ENCODE data around the gene SLC39A7. TPM values are rescaled to one million over a fixed set of nuclear protein-coding genes. Genes with fewer than 3 reads are reported as not detected.

Gene SLC39A7
- polyA plus RNA-seq, 1 donor (not counting 4 experiments of a cell fraction or from before 2014, with no cell fraction given): 54.0 TPM

GRCh38 chr6:33206864-33207551 is 6.3 kb downstream of the SLC39A7 start:
- peak overlapping the region; percentile 89 for H3K9ac ChIP-seq (ENCODE audit: control insufficient read depth, extremely low read depth, insufficient read depth, low read length)
- H2AFZ ChIP-seq (ENCODE audit: control insufficient read depth, low read length): peak overlapping the region; percentile 83
- no peak for FAIRE-seq
- H3K4me2 ChIP-seq (ENCODE audit: control insufficient read depth, extremely low read depth, insufficient read depth, low read depth, low read length): peak overlapping the region; percentile 98
- no peak for DNase-seq (ENCODE audit: low read depth, low spot score)
- H3K4me1 ChIP-seq (ENCODE audit: control insufficient read depth, extremely low read depth, insufficient read depth, low read length): peaks cover 37% of the 10 kb centered on the region
- no peak for TF ChIP-seq EZH2 (IDR thresholded peaks at IDR 0.05; ENCODE audit: low read length)
- TF ChIP-seq CTCF (optimal IDR thresholded peaks at IDR 0.05 in 1 of 3, IDR thresholded peaks at IDR 0.05 in 1 of 3, conservative IDR thresholded peaks at IDR 0.05 in 1 of 3; ENCODE audit: extremely low read depth in 1 of 3, insufficient read depth in 2 of 3, low read length in 3 of 3): no peak
- peaks cover 17 to 30% of the 10 kb centered on the region in 2 experiments for H3K36me3 ChIP-seq (ENCODE audit: control insufficient read depth in 2 of 2, extremely low read depth in 1 of 2, insufficient read depth in 2 of 2, low read length in 2 of 2)
- no peaks in the 10 kb centered on the region for H3K9me3 ChIP-seq (ENCODE audit: control insufficient read depth, low read depth, low read length)
- H3K4me3 ChIP-seq (ENCODE audit: control insufficient read depth in 2 of 3, extremely low read depth in 1 of 3, insufficient read depth in 2 of 3, low read depth in 1 of 3, low read length in 3 of 3): peak overlapping the region in 2 of 3 experiments; percentile 76 to 94
- peak overlapping the region; percentile 88 for H3K27ac ChIP-seq (ENCODE audit: control insufficient read depth, insufficient read depth, low read length)
- no peaks in the 10 kb centered on the region for H4K20me1 ChIP-seq (ENCODE audit: control insufficient read depth, extremely low read depth, insufficient read depth, low read length)
- H3K79me2 ChIP-seq (ENCODE audit: control insufficient read depth, insufficient read depth, low read length): peaks cover 17% of the 10 kb centered on the region
- peaks cover 2% of the 10 kb centered on the region for H3K9me1 ChIP-seq (ENCODE audit: control insufficient read depth, extremely low read depth, insufficient read depth, low read length)
- H3K27me3 ChIP-seq (ENCODE audit: control insufficient read depth, extremely low read depth, insufficient read depth, low read length): no peaks in the 10 kb centered on the region
- dilution Hi-C loops (cut with MboI; ENCODE audit: extremely low pct_ligation_motif_present, low sequenced_read_pairs): no loop called here

- Histone ChIP-seq H3K79me2 (ENCODE audit: control insufficient read depth, insufficient read depth, low read length) (peaks cover 12% of the 10 kb centered on the region), H3K27me3 (ENCODE audit: control insufficient read depth, extremely low read depth, insufficient read depth, low read length) (no peaks in the 10 kb centered on the region), H3K4me1 (ENCODE audit: control insufficient read depth, extremely low read depth, insufficient read depth, low read length) (peaks cover 35% of the 10 kb centered on the region), H3K27ac (ENCODE audit: control insufficient read depth, insufficient read depth, low read length) (peak overlapping the region; percentile 86), H3K4me2 (ENCODE audit: control insufficient read depth, extremely low read depth, insufficient read depth, low read depth, low read length) (peak overlapping the region; percentile 98), H3K4me3 (ENCODE audit: control insufficient read depth in 2 of 3, extremely low read depth in 1 of 3, insufficient read depth in 2 of 3, low read depth in 1 of 3, low read length in 3 of 3) (peak overlapping the region; percentile 74 to 94 (median 76)), H3K36me3 (ENCODE audit: control insufficient read depth in 2 of 2, extremely low read depth in 1 of 2, insufficient read depth in 2 of 2, low read length in 2 of 2) (peaks cover 12 to 27% of the 10 kb centered on the region in 2 experiments), H3K9me1 (ENCODE audit: control insufficient read depth, extremely low read depth, insufficient read depth, low read length) (peaks cover 2% of the 10 kb centered on the region), H2AFZ (ENCODE audit: control insufficient read depth, low read length) (peak overlapping the region; percentile 83), H4K20me1 (ENCODE audit: control insufficient read depth, extremely low read depth, insufficient read depth, low read length) (no peaks in the 10 kb centered on the region), H3K9ac (ENCODE audit: control insufficient read depth, extremely low read depth, insufficient read depth, low read length) (peak overlapping the region; percentile 89), H3K9me3 (ENCODE audit: control insufficient read depth, low read depth, low read length) (no peaks in the 10 kb centered on the region)
- FAIRE-seq (no peak), DNase-seq (ENCODE audit: low read depth, low spot score) (no peak)
- TF ChIP-seq CTCF (optimal IDR thresholded peaks at IDR 0.05 in 1 of 3, IDR thresholded peaks at IDR 0.05 in 1 of 3, conservative IDR thresholded peaks at IDR 0.05 in 1 of 3; ENCODE audit: extremely low read depth in 1 of 3, insufficient read depth in 2 of 3, low read length in 3 of 3) (no peak), EZH2 (IDR thresholded peaks at IDR 0.05; ENCODE audit: low read length) (no peak)
- dilution Hi-C loops (cut with MboI; ENCODE audit: extremely low pct_ligation_motif_present, low sequenced_read_pairs): no loop called here
Observed at GRCh38 chr6:33207552-33208090, 7.0 kb downstream of the SLC39A7 start.
